Epithelial cell of esophagus (primary cell): Measurements from ENCODE around the gene PNPLA7.
"Not testable (repeated sequence)": the region's sequence is repeated elsewhere in the genome, so short reads cannot be mapped to it uniquely, and the experiment has no call there.

Experiments used
- DNase-seq: peaks from one replicate; pipeline ENCODE4 v3.0.0; 2010; ENCODE audit warnings: low read depth
- H3K4me3 ChIP-seq: 2 replicates; pipeline ENCODE4 v1.5.1; 2011; ENCODE audit warnings: mild to moderate bottlenecking, low read length, control low read depth
- CTCF ChIP-seq: IDR thresholded peaks from 2 replicates; pipeline ENCODE4 v1.5.1; 2011; ENCODE audit warnings: low read depth, mild to moderate bottlenecking, low read length, control low read depth, inconsistent platforms; ENCODE audit not compliant: insufficient read depth; ENCODE audit errors: missing control alignments

The PNPLA7 gene

GRCh38 chr9:137515338-137515724, 34.9 kb downstream of the PNPLA7 start:
- H3K4me3 ChIP-seq = no peak overlapping the region
- no peak for TF ChIP-seq CTCF
- no peak for DNase-seq

- no peak for DNase-seq
- TF ChIP-seq CTCF = no peak
- H3K4me3 ChIP-seq = no peak overlapping the region
Observed at GRCh38 chr9:137514691-137515337, 35.4 kb downstream of the PNPLA7 start.

- not testable (repeated sequence) for H3K4me3 ChIP-seq, DNase-seq
Observed at GRCh38 chr9:137513801-137514570, 36.2 kb downstream of the PNPLA7 start.

GRCh38 chr9:137513136-137513535, 37.1 kb downstream of the PNPLA7 start:
- H3K4me3 ChIP-seq, DNase-seq: not testable (repeated sequence)

GRCh38 chr9:137511758-137512463, 38.3 kb downstream of the PNPLA7 start:
- TF ChIP-seq CTCF = no peak

GRCh38 chr9:137511126-137511525, 39.1 kb downstream of the PNPLA7 start:
- DNase-seq, H3K4me3 ChIP-seq: not testable (repeated sequence)

More at GRCh38 chr9:137511758-137512463, 38.3 kb downstream of the PNPLA7 start:
- no peak overlapping the region for H3K4me3 ChIP-seq
- no peak for DNase-seq

- TF ChIP-seq CTCF = no peak
- no peak for DNase-seq
- H3K4me3 ChIP-seq = no peak overlapping the region
Observed at GRCh38 chr9:137509198-137509597, 41.0 kb downstream of the PNPLA7 start.

GRCh38 chr9:137506702-137507171, 43.5 kb downstream of the PNPLA7 start:
- TF ChIP-seq CTCF = no peak
- H3K4me3 ChIP-seq = no peak overlapping the region
- no peak for DNase-seq
